GM12878 (cell line): ENCODE data around the gene BCAS3.

Source experiments
- CEBPB ChIP-seq, 2 experiments: fragments of 150-350 bp in 1 of 2; IDR thresholded peaks; 2 replicates each; pipeline ENCODE4 v1.6.1; 2012 to 2014; ENCODE audit warnings: low read depth in 2 of 2, low read length in 2 of 2, borderline replicate concordance in 1 of 2, inconsistent platforms in 1 of 2
- CTCF ChIP-seq, 3 experiments: IDR thresholded peaks in 2 of 3; conservative IDR thresholded peaks in 1 of 3; 2 replicates each; pipeline ENCODE4 v1.5.1; 2011; ENCODE audit warnings: low read depth in 3 of 3, low read length in 3 of 3, mild to moderate bottlenecking in 3 of 3, control low read depth in 2 of 3, moderate library complexity in 2 of 3, inconsistent platforms in 1 of 3, mixed read lengths in 1 of 3; ENCODE audit not compliant: control insufficient read depth in 2 of 3, insufficient read depth in 1 of 3; ENCODE audit errors: extremely low read depth in 1 of 3
- FOXK2 ChIP-seq: fragments of 450-650 bp; IDR thresholded peaks from 2 replicates; pipeline ENCODE4 v1.6.1; 2017; ENCODE audit warnings: mild to moderate bottlenecking, moderate library complexity
- MTA2 ChIP-seq: fragments of 450-650 bp; IDR thresholded peaks from 2 replicates; pipeline ENCODE4 v1.6.1; 2016; ENCODE audit warnings: low read depth, mild to moderate bottlenecking, moderate library complexity
- NKRF ChIP-seq: fragments of 450-650 bp; conservative IDR thresholded peaks from 2 replicates; pipeline ENCODE4 v1.6.1; 2017; ENCODE audit warnings: mild to moderate bottlenecking, moderate library complexity
- POLR2A ChIP-seq: IDR thresholded peaks from 2 replicates; pipeline ENCODE4 v1.6.1; 2011; ENCODE audit warnings: low read depth, mild to moderate bottlenecking, low read length
- POLR2AphosphoS5 ChIP-seq: IDR thresholded peaks from 2 replicates; pipeline ENCODE4 v1.6.1; 2011; ENCODE audit warnings: mild to moderate bottlenecking, low read length, inconsistent platforms
- RAD21 ChIP-seq: IDR thresholded peaks from 2 replicates; pipeline ENCODE4 v1.6.1; 2011; ENCODE audit warnings: mild to moderate bottlenecking, low read depth, low read length, moderate library complexity; ENCODE audit not compliant: insufficient read depth
- RFX5 ChIP-seq: IDR thresholded peaks from 2 replicates; pipeline ENCODE4 v1.6.1; 2011; ENCODE audit warnings: low read depth, low read length, improper control_type of control experiment
- SIX5 ChIP-seq: IDR thresholded peaks from 2 replicates; pipeline ENCODE4 v1.6.1; 2011; ENCODE audit warnings: mild to moderate bottlenecking, low read depth, low read length, moderate library complexity; ENCODE audit not compliant: severe bottlenecking
- TAF1 ChIP-seq: IDR thresholded peaks from 2 replicates; pipeline ENCODE4 v1.6.1; 2011; ENCODE audit warnings: mild to moderate bottlenecking, low read depth, low read length, borderline replicate concordance
- ZSCAN29 ChIP-seq: fragments of 450-650 bp; IDR thresholded peaks from 2 replicates; pipeline ENCODE4 v1.6.1; 2017; ENCODE audit warnings: mild to moderate bottlenecking, moderate library complexity
- TF ChIP-seq, protein P1 (sequence below): IDR thresholded peaks from 2 replicates; pipeline ENCODE4 v1.6.1; 2012; ENCODE audit warnings: mild to moderate bottlenecking, low read depth, low read length
- TF ChIP-seq, protein P2 (sequence below): IDR thresholded peaks from 2 replicates; pipeline ENCODE4 v1.6.1; 2011; ENCODE audit warnings: borderline replicate concordance, low read depth, mild to moderate bottlenecking, moderate library complexity, low read length; ENCODE audit not compliant: insufficient read depth, poor library complexity, severe bottlenecking

- TF ChIP-seq CTCF (IDR thresholded peaks at IDR 0.05 in 2 of 3, conservative IDR thresholded peaks at IDR 0.05 in 1 of 3; ENCODE audit: control insufficient read depth in 2 of 3, extremely low read depth in 1 of 3, insufficient read depth in 1 of 3, low read depth in 3 of 3, low read length in 3 of 3) (no peak), POLR2AphosphoS5 (no peak), POLR2A (no peak), RFX5 (no peak), RAD21 (no peak), SIX5 (no peak), TAF1 (no peak), FOXK2 (no peak), CEBPB (IDR thresholded peaks at IDR 0.05; ENCODE audit: borderline replicate concordance in 1 of 2, low read depth in 2 of 2, low read length in 2 of 2) (no peak), ZSCAN29 (no peak), NKRF (no peak), MTA2 (no peak)
- TF ChIP-seq, protein P1, sequence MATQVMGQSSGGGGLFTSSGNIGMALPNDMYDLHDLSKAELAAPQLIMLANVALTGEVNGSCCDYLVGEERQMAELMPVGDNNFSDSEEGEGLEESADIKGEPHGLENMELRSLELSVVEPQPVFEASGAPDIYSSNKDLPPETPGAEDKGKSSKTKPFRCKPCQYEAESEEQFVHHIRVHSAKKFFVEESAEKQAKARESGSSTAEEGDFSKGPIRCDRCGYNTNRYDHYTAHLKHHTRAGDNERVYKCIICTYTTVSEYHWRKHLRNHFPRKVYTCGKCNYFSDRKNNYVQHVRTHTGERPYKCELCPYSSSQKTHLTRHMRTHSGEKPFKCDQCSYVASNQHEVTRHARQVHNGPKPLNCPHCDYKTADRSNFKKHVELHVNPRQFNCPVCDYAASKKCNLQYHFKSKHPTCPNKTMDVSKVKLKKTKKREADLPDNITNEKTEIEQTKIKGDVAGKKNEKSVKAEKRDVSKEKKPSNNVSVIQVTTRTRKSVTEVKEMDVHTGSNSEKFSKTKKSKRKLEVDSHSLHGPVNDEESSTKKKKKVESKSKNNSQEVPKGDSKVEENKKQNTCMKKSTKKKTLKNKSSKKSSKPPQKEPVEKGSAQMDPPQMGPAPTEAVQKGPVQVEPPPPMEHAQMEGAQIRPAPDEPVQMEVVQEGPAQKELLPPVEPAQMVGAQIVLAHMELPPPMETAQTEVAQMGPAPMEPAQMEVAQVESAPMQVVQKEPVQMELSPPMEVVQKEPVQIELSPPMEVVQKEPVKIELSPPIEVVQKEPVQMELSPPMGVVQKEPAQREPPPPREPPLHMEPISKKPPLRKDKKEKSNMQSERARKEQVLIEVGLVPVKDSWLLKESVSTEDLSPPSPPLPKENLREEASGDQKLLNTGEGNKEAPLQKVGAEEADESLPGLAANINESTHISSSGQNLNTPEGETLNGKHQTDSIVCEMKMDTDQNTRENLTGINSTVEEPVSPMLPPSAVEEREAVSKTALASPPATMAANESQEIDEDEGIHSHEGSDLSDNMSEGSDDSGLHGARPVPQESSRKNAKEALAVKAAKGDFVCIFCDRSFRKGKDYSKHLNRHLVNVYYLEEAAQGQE: no peak
- TF ChIP-seq, protein P2, sequence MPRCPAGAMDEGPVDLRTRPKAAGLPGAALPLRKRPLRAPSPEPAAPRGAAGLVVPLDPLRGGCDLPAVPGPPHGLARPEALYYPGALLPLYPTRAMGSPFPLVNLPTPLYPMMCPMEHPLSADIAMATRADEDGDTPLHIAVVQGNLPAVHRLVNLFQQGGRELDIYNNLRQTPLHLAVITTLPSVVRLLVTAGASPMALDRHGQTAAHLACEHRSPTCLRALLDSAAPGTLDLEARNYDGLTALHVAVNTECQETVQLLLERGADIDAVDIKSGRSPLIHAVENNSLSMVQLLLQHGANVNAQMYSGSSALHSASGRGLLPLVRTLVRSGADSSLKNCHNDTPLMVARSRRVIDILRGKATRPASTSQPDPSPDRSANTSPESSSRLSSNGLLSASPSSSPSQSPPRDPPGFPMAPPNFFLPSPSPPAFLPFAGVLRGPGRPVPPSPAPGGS: no peak
Measured at GRCh38 chr17:60743799-60744198, 66.1 kb downstream of the BCAS3 start.
